Panc1 (cell line): ENCODE measurements around the gene STPG4. TPM values are rescaled to one million over a fixed set of nuclear protein-coding genes. Genes with fewer than 3 reads are reported as not detected.

ENCODE experiments used
- ATAC-seq: fragments of 200-7000 bp; cut with Tn5 transposase; 2 replicates; pipeline ENCODE4 v1.9.1; 2020; ENCODE audit warnings: mild to moderate bottlenecking, moderate library complexity
- BruUV-seq: library from RNA; stranded (reverse); fragments of 400-500 nt; replicated peaks from 2 replicates; lab custom pipeline; 2021; lab: Mats Ljungman, UMichigan
- CTCF ChIA-PET: fragments of 300-600 bp; sonication (Branson Sonifier 250); formaldehyde crosslinking; loops from one replicate; lab custom pipeline; 2022; ENCODE audit warnings: antibody characterized with exemption; lab: Charles Lee
- POLR2A ChIA-PET: fragments of 300-600 bp; sonication (Branson Sonifier 250); formaldehyde crosslinking; loops from one replicate; lab custom pipeline; 2022; ENCODE audit warnings: antibody characterized with exemption; lab: Charles Lee
- DNase-seq: peaks from one replicate; pipeline ENCODE4 v3.0.0-alpha.2; 2010; ENCODE audit warnings: low read depth, low spot score
- H3K27ac ChIP-seq: 2 replicates; pipeline ENCODE4 v1.5.1; 2011; ENCODE audit warnings: mild to moderate bottlenecking, low read length, inconsistent platforms
- H3K27me3 ChIP-seq: fragments of 200-500 bp; sonication (Bioruptor generic); 2 replicates; pipeline ENCODE4 v1.6.0; 2014; ENCODE audit warnings: low read length, inconsistent platforms; ENCODE audit not compliant: control insufficient read depth, insufficient read depth
- H3K36me3 ChIP-seq: fragments of 200-500 bp; sonication (Bioruptor generic); 2 replicates; pipeline ENCODE4 v1.5.1; 2014; ENCODE audit warnings: inconsistent platforms, mild to moderate bottlenecking, low read length, moderate library complexity; ENCODE audit not compliant: control insufficient read depth, insufficient read depth
- H3K4me1 ChIP-seq: 2 replicates; pipeline ENCODE4 v1.5.1; 2011; ENCODE audit warnings: inconsistent platforms, mild to moderate bottlenecking, low read length, moderate library complexity; ENCODE audit not compliant: control insufficient read depth, insufficient read depth
- H3K4me3 ChIP-seq, 2 experiments: 2 replicates each; pipeline ENCODE4 v1.5.1; 2011 to 2012; ENCODE audit warnings: low read depth in 2 of 2, low read length in 2 of 2, mild to moderate bottlenecking in 2 of 2, inconsistent platforms in 1 of 2, moderate library complexity in 1 of 2
- H3K9me3 ChIP-seq: fragments of 200-500 bp; sonication (Bioruptor generic); 2 replicates; pipeline ENCODE4 v1.5.1; 2014; ENCODE audit warnings: low read depth, mild to moderate bottlenecking, inconsistent platforms, low read length, moderate library complexity; ENCODE audit not compliant: control insufficient read depth, insufficient read depth
- POLR2AphosphoS5 ChIP-seq: IDR thresholded peaks from 2 replicates; pipeline ENCODE4 v1.6.1; 2012; ENCODE audit warnings: mild to moderate bottlenecking, low read depth, low read length, moderate library complexity
- SIN3A ChIP-seq: IDR thresholded peaks from 2 replicates; pipeline ENCODE4 v1.6.1; 2012; ENCODE audit warnings: low read depth, mild to moderate bottlenecking, low read length, moderate library complexity, borderline replicate concordance; ENCODE audit not compliant: insufficient read depth
- TCF7L2 ChIP-seq: IDR thresholded peaks from 2 replicates; pipeline ENCODE4 v1.6.1; 2011; ENCODE audit warnings: mild to moderate bottlenecking, low read depth, low read length, inconsistent platforms
- in situ Hi-C: cut with HindIII; loops from 2 replicates; pipeline ENCODE4 v1.10.0; 2016; ENCODE audit warnings: low sequenced_read_pairs, low pct_unique_long_range_greater_than_20kb
- intact Hi-C: fragments of 100-400 bp; cut with micrococcal nuclease; formaldehyde crosslinking; loops from one replicate; pipeline ENCODE4 v1.10.0; 2022; ENCODE audit not compliant: unreplicated experiment
- total RNA-seq: library from RNA; stranded (reverse); gene quantifications from one replicate; pipeline ENCODE4 v1.2.1, GENCODE V29; 2021; ENCODE audit not compliant: unreplicated experiment
- TF ChIP-seq, protein P1 (sequence below): fragments of 450-650 bp; IDR thresholded peaks from 2 replicates; pipeline ENCODE4 v1.5.1; 2017; ENCODE audit warnings: mild to moderate bottlenecking
- TF ChIP-seq, protein P2 (sequence below), 2 experiments: IDR thresholded peaks; 2 replicates each; pipeline ENCODE4 v1.6.1; 2011 to 2012; ENCODE audit warnings: low read depth in 2 of 2, control low read depth in 1 of 2, low read length in 1 of 2, mild to moderate bottlenecking in 1 of 2, moderate library complexity in 1 of 2; ENCODE audit not compliant: insufficient read depth in 1 of 2

The STPG4 gene
- total RNA-seq, 1 experiment from 2014 or later: 0.36 TPM

DNA sequence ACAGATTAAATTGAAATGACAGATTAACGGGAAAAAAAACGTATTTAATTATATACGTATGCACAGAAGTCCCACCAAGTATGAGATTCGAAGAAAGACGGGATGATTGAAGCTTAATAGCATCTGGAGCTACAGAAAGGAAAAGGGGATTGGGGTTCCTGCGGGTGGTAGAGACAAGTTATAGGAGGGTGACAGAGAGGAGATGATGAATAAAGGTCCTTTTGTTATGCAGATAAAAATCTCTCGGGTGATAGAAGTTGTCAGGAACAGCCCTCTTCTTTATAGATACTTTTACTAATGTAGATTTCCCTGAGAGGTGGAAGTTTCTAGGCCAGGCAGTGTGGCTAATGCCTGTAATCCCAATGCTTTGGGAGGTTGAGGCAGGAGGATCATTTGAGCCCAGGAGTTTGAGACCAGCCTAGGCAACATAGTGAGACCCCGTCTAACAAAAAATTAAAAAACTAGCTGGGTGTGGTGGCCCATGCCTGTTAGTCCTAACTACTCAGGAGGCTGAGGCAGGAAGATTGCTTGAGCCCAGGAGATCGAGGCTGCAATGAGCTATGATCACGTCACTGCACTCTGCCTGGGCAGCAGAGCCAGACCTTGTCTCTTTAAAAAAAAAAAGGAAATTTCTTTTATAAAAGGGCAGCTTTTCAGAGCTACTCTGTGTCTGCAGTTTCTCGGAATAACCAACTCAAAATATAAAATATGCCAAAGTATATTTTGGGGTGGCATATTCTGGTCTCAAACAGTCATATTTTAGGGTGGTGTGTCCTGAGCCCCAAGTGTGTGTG, 113.0 kb downstream of the STPG4 start:
- CTCF ChIA-PET: interaction anchor here (0.6 kb wide), 1 partner anchor 250 kb away, joined by 6 read pairs; no protein-coding TSS in a partner anchor
- Histone ChIP-seq H3K4me3 (no peak overlapping the region), H3K27ac (peak overlapping the region; percentile 87), H3K9me3 (no peaks in the 10 kb centered on the region), H3K27me3 (no peaks in the 10 kb centered on the region), H3K4me1 (peaks cover 37% of the 10 kb centered on the region), H3K36me3 (no peaks in the 10 kb centered on the region)
- in situ Hi-C loops (no loop called here), intact Hi-C loops (no loop called here)
- BruUV-seq: no TSS peak
- POLR2A ChIA-PET: interaction anchor here (0.6 kb wide), 1 partner anchor 131 kb away, joined by 7 read pairs; no protein-coding TSS in a partner anchor
- ATAC-seq (no peak), DNase-seq (no peak)
- TF ChIP-seq TCF7L2 (no peak), SIN3A (no peak), POLR2AphosphoS5 (no peak)
- TF ChIP-seq, protein P1, sequence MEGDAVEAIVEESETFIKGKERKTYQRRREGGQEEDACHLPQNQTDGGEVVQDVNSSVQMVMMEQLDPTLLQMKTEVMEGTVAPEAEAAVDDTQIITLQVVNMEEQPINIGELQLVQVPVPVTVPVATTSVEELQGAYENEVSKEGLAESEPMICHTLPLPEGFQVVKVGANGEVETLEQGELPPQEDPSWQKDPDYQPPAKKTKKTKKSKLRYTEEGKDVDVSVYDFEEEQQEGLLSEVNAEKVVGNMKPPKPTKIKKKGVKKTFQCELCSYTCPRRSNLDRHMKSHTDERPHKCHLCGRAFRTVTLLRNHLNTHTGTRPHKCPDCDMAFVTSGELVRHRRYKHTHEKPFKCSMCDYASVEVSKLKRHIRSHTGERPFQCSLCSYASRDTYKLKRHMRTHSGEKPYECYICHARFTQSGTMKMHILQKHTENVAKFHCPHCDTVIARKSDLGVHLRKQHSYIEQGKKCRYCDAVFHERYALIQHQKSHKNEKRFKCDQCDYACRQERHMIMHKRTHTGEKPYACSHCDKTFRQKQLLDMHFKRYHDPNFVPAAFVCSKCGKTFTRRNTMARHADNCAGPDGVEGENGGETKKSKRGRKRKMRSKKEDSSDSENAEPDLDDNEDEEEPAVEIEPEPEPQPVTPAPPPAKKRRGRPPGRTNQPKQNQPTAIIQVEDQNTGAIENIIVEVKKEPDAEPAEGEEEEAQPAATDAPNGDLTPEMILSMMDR: no peak
- TF ChIP-seq, protein P2, sequence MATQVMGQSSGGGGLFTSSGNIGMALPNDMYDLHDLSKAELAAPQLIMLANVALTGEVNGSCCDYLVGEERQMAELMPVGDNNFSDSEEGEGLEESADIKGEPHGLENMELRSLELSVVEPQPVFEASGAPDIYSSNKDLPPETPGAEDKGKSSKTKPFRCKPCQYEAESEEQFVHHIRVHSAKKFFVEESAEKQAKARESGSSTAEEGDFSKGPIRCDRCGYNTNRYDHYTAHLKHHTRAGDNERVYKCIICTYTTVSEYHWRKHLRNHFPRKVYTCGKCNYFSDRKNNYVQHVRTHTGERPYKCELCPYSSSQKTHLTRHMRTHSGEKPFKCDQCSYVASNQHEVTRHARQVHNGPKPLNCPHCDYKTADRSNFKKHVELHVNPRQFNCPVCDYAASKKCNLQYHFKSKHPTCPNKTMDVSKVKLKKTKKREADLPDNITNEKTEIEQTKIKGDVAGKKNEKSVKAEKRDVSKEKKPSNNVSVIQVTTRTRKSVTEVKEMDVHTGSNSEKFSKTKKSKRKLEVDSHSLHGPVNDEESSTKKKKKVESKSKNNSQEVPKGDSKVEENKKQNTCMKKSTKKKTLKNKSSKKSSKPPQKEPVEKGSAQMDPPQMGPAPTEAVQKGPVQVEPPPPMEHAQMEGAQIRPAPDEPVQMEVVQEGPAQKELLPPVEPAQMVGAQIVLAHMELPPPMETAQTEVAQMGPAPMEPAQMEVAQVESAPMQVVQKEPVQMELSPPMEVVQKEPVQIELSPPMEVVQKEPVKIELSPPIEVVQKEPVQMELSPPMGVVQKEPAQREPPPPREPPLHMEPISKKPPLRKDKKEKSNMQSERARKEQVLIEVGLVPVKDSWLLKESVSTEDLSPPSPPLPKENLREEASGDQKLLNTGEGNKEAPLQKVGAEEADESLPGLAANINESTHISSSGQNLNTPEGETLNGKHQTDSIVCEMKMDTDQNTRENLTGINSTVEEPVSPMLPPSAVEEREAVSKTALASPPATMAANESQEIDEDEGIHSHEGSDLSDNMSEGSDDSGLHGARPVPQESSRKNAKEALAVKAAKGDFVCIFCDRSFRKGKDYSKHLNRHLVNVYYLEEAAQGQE (IDR thresholded peaks at IDR 0.05; ENCODE audit: insufficient read depth in 1 of 2, low read depth in 2 of 2, low read length in 1 of 2): no peak

DNA sequence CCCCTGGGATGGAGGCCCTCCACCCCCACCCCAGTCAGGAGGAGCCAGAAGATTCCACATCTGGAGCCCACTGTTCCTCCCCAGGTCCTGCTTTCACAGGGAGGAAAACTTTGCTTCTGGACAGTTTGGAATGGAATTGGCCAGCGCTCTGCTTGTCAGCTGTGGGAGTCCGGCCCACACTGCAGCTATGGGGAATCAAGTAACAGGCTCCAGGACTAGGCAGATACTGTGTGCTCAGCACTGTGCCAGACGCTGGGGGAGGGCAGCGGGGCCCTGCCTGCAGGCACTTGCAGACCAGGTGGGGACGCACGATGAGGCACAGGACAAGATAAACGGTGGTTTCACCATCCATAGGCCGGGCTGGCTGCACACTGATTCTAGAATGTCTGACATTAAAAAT, 114.0 kb downstream of the STPG4 start:
- BruUV-seq: no TSS peak
- H3K4me1 ChIP-seq: peaks cover 43% of the 10 kb centered on the region
- CTCF ChIA-PET: no interaction called here

More for the DNA sequence above, 114.0 kb downstream of the STPG4 start:
- in situ Hi-C loops: no loop called here
- intact Hi-C loops: no loop called here
- Histone ChIP-seq H3K4me3 (no peak overlapping the region), H3K27ac (peak overlapping the region; percentile 49; the same call in 1 of the 2 replicates), H3K27me3 (no peaks in the 10 kb centered on the region), H3K36me3 (no peaks in the 10 kb centered on the region), H3K9me3 (no peaks in the 10 kb centered on the region)
- TF ChIP-seq, protein P2 (IDR thresholded peaks at IDR 0.05; ENCODE audit: insufficient read depth in 1 of 2, low read depth in 2 of 2, low read length in 1 of 2): no peak
- no peak for TF ChIP-seq POLR2AphosphoS5
- TF ChIP-seq, protein P1: no peak
- no peak for TF ChIP-seq TCF7L2
- no peak for TF ChIP-seq SIN3A
- DNase-seq (no peak), ATAC-seq (no peak)
- POLR2A ChIA-PET: no interaction called here
